ENCODE results near the gene MPDU1. TPM values are rescaled to one million over a fixed set of nuclear protein-coding genes. Genes with fewer than 3 reads are reported as not detected.

Gene MPDU1
- total and polyA plus RNA-seq, 2 of the 4 experiments (the other 2 are of a cell fraction) = 135 to 149 TPM

GRCh38 chr17:7615265-7615747 is 31.7 kb downstream of the MPDU1 start:
- POLR2A ChIA-PET (ENCODE audit: unreplicated experiment) = interaction anchor here (0.5 to 1.0 kb wide), 4 partner anchors 11 to 71 kb away, joined by 3 to 8 read pairs (median 5); partner anchors contain the start of gene MPDU1
- Histone ChIP-seq H3K4ac (ENCODE audit: low read depth, low read length) (peak overlapping the region; percentile 71; the same call in 1 of the 2 replicates), H2BK15ac (ENCODE audit: low read depth, low read length) (no peak overlapping the region), H3K4me3 (ENCODE audit: insufficient read depth, low read depth, low read length) (peak overlapping the region; percentile 47), H3K9me1 (ENCODE audit: insufficient read depth, low read length) (peaks cover 16% of the 10 kb centered on the region), H3K36me3 (ENCODE audit: control insufficient read depth, insufficient read depth, low read length) (peaks cover 4% of the 10 kb centered on the region; the same call in 1 of the 2 replicates), H2AK5ac (ENCODE audit: low read depth, low read length) (no peak overlapping the region), H4K5ac (ENCODE audit: low read depth, low read length) (peak overlapping the region; percentile 54), H3K27me3 (ENCODE audit: control insufficient read depth, insufficient read depth, low read length) (no peaks in the 10 kb centered on the region; the same call in 1 of the 2 replicates), H3K4me2 (ENCODE audit: low read depth, low read length) (peak overlapping the region; percentile 73), H3K4me1 (ENCODE audit: control insufficient read depth, insufficient read depth, low read length) (peaks cover 7% of the 10 kb centered on the region), H3K18ac (ENCODE audit: low read depth, low read length) (0 out of 2 replicates have a peak overlapping the region, but pooled peaks have one; percentile 3), H4K20me1 (ENCODE audit: insufficient read depth, low read length) (peaks cover 35% of the 10 kb centered on the region; the same call in 1 of the 2 replicates), H2AK9ac (replicated peaks; ENCODE audit: low read depth, low read length, poor library complexity) (peak overlapping the region; percentile 68), H2AFZ (replicated peaks; ENCODE audit: low read length, poor library complexity) (peak overlapping the region; percentile 96), H2BK20ac (ENCODE audit: low read depth, low read length) (no peak overlapping the region), H3K23ac (ENCODE audit: low read depth, low read length) (no peak overlapping the region), H3K27ac (ENCODE audit: insufficient read depth, low read length) (peak overlapping the region; percentile 38), H3K56ac (ENCODE audit: extremely low read depth, insufficient read depth, low read length) (0 out of 2 replicates have a peak overlapping the region, but pooled peaks have one; percentile 44), H4K91ac (ENCODE audit: insufficient read depth, low read depth, low read length) (no peak overlapping the region), H4K8ac (ENCODE audit: low read depth in 2 of 2, low read length in 2 of 2) (peak overlapping the region in 1 of 2 experiments; percentile 97), H2BK5ac (ENCODE audit: low read depth, low read length, poor library complexity, severe bottlenecking) (peak overlapping the region; percentile 67), H3K9ac (ENCODE audit: low read depth, low read length) (peak overlapping the region; percentile 60), H3K9me3 (ENCODE audit: control insufficient read depth, insufficient read depth, low read length) (no peaks in the 10 kb centered on the region), H2BK120ac (ENCODE audit: low read depth, low read length) (peak overlapping the region; percentile 30; the same call in 1 of the 2 replicates), H3K79me1 (ENCODE audit: low read depth in 1 of 2, low read length in 2 of 2) (peaks cover 25 to 37% of the 10 kb centered on the region in 2 experiments), H3K14ac (replicated peaks; ENCODE audit: low read depth, low read length) (peak overlapping the region; percentile 73)
- dilution Hi-C loops (cut with HindIII; ENCODE audit: low sequenced_read_pairs, unreplicated experiment) (no loop called here), intact Hi-C loops (cut with micrococcal nuclease) (loop anchor here (2.0 kb wide), 1 partner anchor 71 kb away; the partner anchor contains the start of gene TP53), in situ Hi-C loops (cut with MboI; ENCODE audit: low sequenced_read_pairs) (no loop called here)
- TF ChIP-seq ELK1 (IDR thresholded peaks at IDR 0.05; ENCODE audit: borderline replicate concordance, low read depth, low read length) (no peak), RCOR1 (IDR thresholded peaks at IDR 0.05; ENCODE audit: insufficient replicate concordance, low read length) (no peak), RFX5 (IDR thresholded peaks at IDR 0.05; ENCODE audit: low read depth, low read length) (no peak), POLR2A (IDR thresholded peaks at IDR 0.05; ENCODE audit: low read depth, low read length) (no peak), NFE2L2 (IDR thresholded peaks at IDR 0.05; ENCODE audit: low read depth, low read length) (no peak)
- TF ChIP-seq, protein P1, sequence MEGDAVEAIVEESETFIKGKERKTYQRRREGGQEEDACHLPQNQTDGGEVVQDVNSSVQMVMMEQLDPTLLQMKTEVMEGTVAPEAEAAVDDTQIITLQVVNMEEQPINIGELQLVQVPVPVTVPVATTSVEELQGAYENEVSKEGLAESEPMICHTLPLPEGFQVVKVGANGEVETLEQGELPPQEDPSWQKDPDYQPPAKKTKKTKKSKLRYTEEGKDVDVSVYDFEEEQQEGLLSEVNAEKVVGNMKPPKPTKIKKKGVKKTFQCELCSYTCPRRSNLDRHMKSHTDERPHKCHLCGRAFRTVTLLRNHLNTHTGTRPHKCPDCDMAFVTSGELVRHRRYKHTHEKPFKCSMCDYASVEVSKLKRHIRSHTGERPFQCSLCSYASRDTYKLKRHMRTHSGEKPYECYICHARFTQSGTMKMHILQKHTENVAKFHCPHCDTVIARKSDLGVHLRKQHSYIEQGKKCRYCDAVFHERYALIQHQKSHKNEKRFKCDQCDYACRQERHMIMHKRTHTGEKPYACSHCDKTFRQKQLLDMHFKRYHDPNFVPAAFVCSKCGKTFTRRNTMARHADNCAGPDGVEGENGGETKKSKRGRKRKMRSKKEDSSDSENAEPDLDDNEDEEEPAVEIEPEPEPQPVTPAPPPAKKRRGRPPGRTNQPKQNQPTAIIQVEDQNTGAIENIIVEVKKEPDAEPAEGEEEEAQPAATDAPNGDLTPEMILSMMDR (conservative IDR thresholded peaks at IDR 0.05; ENCODE audit: low read depth, low read length) = no peak
- CTCF ChIA-PET = interaction anchor here (0.6 to 2.2 kb wide), 8 partner anchors 12 to 499 kb away, joined by 3 to 14 read pairs (median 4); partner anchors contain the start of genes SAT2 and TP53
- no peak for DNase-seq
- no peak for ATAC-seq (ENCODE audit: low read depth)
- BruUV-seq (replicated peaks) = no TSS peak
- 0% methylated on average over 6 of the region's 28 CpGs; no CpG with 5 or more reads in 1 of the 2 experiments for WGBS, 2 experiments (ENCODE audit: extremely low coverage in 2 of 2, insufficient read length in 1 of 2)

All from IMR-90 (cell line).